ENCODE measurements around the gene SCT. TPM values are rescaled to one million over a fixed set of nuclear protein-coding genes. Genes with fewer than 3 reads are reported as not detected.

SCT gene
- total and polyA plus RNA-seq, 2 of the 4 experiments (the other 2 are of a cell fraction) = not detected

DNA sequence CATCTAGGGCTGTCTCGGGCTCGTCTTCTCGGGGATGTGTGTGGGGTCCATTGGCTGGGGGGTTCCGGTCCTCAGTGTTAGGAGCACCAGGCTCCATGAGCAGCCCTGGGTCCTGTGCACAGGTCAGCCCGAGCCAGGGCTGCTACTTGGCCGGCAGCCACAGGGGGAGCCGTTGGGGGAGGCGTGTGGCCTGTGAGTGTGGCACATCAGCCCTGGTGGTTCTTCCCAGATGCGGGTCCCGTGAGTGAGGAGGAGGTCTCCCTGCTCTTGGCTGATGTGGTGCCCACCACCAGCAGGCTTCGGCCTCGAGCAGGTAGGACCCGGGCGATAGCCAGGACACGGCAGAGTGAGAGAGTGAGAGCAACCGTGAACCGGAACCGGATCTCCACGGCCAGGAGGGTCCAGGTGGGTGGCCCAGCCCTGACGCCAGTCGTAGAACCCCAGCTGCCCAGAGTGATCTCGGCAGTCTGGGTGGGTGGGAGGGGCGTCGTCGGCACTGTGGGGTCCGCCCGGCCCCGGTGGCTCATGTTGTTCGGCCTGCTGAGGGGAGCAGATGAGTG lies 29.7 kb downstream of the SCT start:
- no peak overlapping the region for H2AK5ac ChIP-seq (ENCODE audit: low read depth, low read length)
- H3K4me2 ChIP-seq (ENCODE audit: low read depth, low read length) = no peak overlapping the region
- H4K8ac ChIP-seq (ENCODE audit: low read depth in 2 of 2, low read length in 2 of 2) = no peak overlapping the region
- H2AFZ ChIP-seq (replicated peaks; ENCODE audit: low read length, poor library complexity) = no peak overlapping the region
- H3K4ac ChIP-seq (ENCODE audit: low read depth, low read length) = no peak overlapping the region
- intact Hi-C loops (cut with micrococcal nuclease) (no loop called here), in situ Hi-C loops (cut with MboI; ENCODE audit: low sequenced_read_pairs) (no loop called here), dilution Hi-C loops (cut with HindIII; ENCODE audit: low sequenced_read_pairs, unreplicated experiment) (no loop called here)
- H3K4me3 ChIP-seq (ENCODE audit: insufficient read depth, low read depth, low read length) = no peak overlapping the region
- BruUV-seq (replicated peaks) = no TSS peak
- ChIA-PET CTCF (no interaction called here), POLR2A (ENCODE audit: unreplicated experiment) (no interaction called here)
- H3K56ac ChIP-seq (ENCODE audit: extremely low read depth, insufficient read depth, low read length) = no peak overlapping the region
- H2BK15ac ChIP-seq (ENCODE audit: low read depth, low read length) = no peak overlapping the region
- no peak overlapping the region for H2AK9ac ChIP-seq (replicated peaks; ENCODE audit: low read depth, low read length, poor library complexity)
- 100% methylated on average over 4 of the region's 29 CpGs; no CpG with 5 or more reads in 1 of the 2 experiments for WGBS, 2 experiments (ENCODE audit: extremely low coverage in 2 of 2, insufficient read length in 1 of 2)
- no peak overlapping the region for H3K18ac ChIP-seq (ENCODE audit: low read depth, low read length)
- H3K9ac ChIP-seq (ENCODE audit: low read depth, low read length) = no peak overlapping the region
- ATAC-seq (ENCODE audit: low read depth) = no peak
- H3K14ac ChIP-seq (replicated peaks; ENCODE audit: low read depth, low read length) = no peak overlapping the region
- no peak overlapping the region for H4K91ac ChIP-seq (ENCODE audit: insufficient read depth, low read depth, low read length)
- no peak overlapping the region for H2BK5ac ChIP-seq (ENCODE audit: low read depth, low read length, poor library complexity, severe bottlenecking)
- H4K20me1 ChIP-seq (ENCODE audit: insufficient read depth, low read length) = peaks cover 32% of the 10 kb centered on the region
- H4K5ac ChIP-seq (ENCODE audit: low read depth, low read length) = no peak overlapping the region
- H3K27me3 ChIP-seq (ENCODE audit: control insufficient read depth, insufficient read depth, low read length) = no peaks in the 10 kb centered on the region
- no peak for DNase-seq
- TF ChIP-seq MAFK (IDR thresholded peaks at IDR 0.05; ENCODE audit: low read depth, low read length) = no peak
- no peak for TF ChIP-seq MXI1 (IDR thresholded peaks at IDR 0.05; ENCODE audit: borderline replicate concordance, low read depth, low read length)
- H3K79me1 ChIP-seq (ENCODE audit: low read depth in 1 of 2, low read length in 2 of 2) = peaks cover 27 to 59% of the 10 kb centered on the region in 2 experiments
- H3K9me1 ChIP-seq (ENCODE audit: insufficient read depth, low read length) = no peaks in the 10 kb centered on the region
- H3K23ac ChIP-seq (ENCODE audit: low read depth, low read length) = no peak overlapping the region
- H3K27ac ChIP-seq (ENCODE audit: insufficient read depth, low read length) = no peak overlapping the region
- no peak overlapping the region for H2BK120ac ChIP-seq (ENCODE audit: low read depth, low read length)
- peaks cover 78% of the 10 kb centered on the region for H3K36me3 ChIP-seq (ENCODE audit: control insufficient read depth, insufficient read depth, low read length)
- no peaks in the 10 kb centered on the region for H3K9me3 ChIP-seq (ENCODE audit: control insufficient read depth, insufficient read depth, low read length)
- H2BK20ac ChIP-seq (ENCODE audit: low read depth, low read length) = no peak overlapping the region
- no peaks in the 10 kb centered on the region for H3K4me1 ChIP-seq (ENCODE audit: control insufficient read depth, insufficient read depth, low read length)

Data from IMR-90 (cell line).